Smooth muscle cell (in vitro differentiated cells): ENCODE results near the gene GALNT13. TPM values are rescaled to one million over a fixed set of nuclear protein-coding genes. Genes with fewer than 3 reads are reported as not detected.
"Not testable (repeated sequence)": the region's sequence is repeated elsewhere in the genome, so short reads cannot be mapped to it uniquely, and the experiment has no call there.

Experiments used
- DNase-seq: peaks from one replicate; lab custom pipeline; 2025; ENCODE audit not compliant: unreplicated experiment; lab: John Stamatoyannopoulos, UW
- H2AFZ ChIP-seq: fragments of 200-600 bp; sonication (generic); 2 replicates; pipeline ENCODE4 v1.6.0; 2016; ENCODE audit warnings: antibody characterized with exemption, low read depth, mild to moderate bottlenecking
- H3F3A ChIP-seq: fragments of 200-600 bp; sonication (generic); 2 replicates; pipeline ENCODE4 v1.6.0; 2017; ENCODE audit warnings: antibody characterized with exemption, low read depth
- H3K27ac ChIP-seq: fragments of 200-600 bp; sonication (generic); 2 replicates; pipeline ENCODE4 v1.5.1; 2016; ENCODE audit warnings: low read depth, mild to moderate bottlenecking
- H3K27me3 ChIP-seq: fragments of 200-600 bp; sonication (generic); 2 replicates; pipeline ENCODE4 v1.6.1; 2016; ENCODE audit warnings: low read depth, mild to moderate bottlenecking
- H3K36me3 ChIP-seq: fragments of 200-600 bp; sonication (generic); 2 replicates; pipeline ENCODE4 v1.5.1; 2016; ENCODE audit warnings: low read depth
- H3K4me1 ChIP-seq: fragments of 200-600 bp; sonication (generic); 2 replicates; pipeline ENCODE4 v1.5.1; 2016; ENCODE audit warnings: low read depth
- H3K4me2 ChIP-seq: fragments of 200-600 bp; sonication (generic); 2 replicates; pipeline ENCODE4 v1.6.0; 2016; ENCODE audit warnings: mild to moderate bottlenecking
- H3K4me3 ChIP-seq: fragments of 200-600 bp; sonication (generic); 2 replicates; pipeline ENCODE4 v1.5.1; 2016; ENCODE audit warnings: mild to moderate bottlenecking
- H3K79me2 ChIP-seq: fragments of 200-600 bp; sonication (generic); 2 replicates; pipeline ENCODE4 v1.6.0; 2016; ENCODE audit warnings: low read depth, mild to moderate bottlenecking
- H3K9ac ChIP-seq: fragments of 200-600 bp; sonication (generic); 2 replicates; pipeline ENCODE4 v1.6.0; 2016; ENCODE audit warnings: low read depth
- H3K9me3 ChIP-seq: fragments of 200-600 bp; sonication (generic); replicated peaks from 2 replicates; pipeline ENCODE4 v1.5.1; 2016; ENCODE audit warnings: low read depth
- H4K20me1 ChIP-seq: fragments of 200-600 bp; sonication (generic); 2 replicates; pipeline ENCODE4 v1.6.0; 2016; ENCODE audit warnings: low read depth
- CTCF ChIP-seq: fragments of 200-600 bp; sonication (generic); IDR thresholded peaks from 2 replicates; pipeline ENCODE4 v1.5.1; 2017; ENCODE audit warnings: borderline replicate concordance, mild to moderate bottlenecking, antibody characterized with exemption; ENCODE audit not compliant: insufficient read depth, poor library complexity, severe bottlenecking
- WGBS: methylation state at CpG from one replicate; pipeline ENCODE4 v1.1.7; 2016; ENCODE audit warnings: low lambda C conversion rate; 5-methylcytosine and 5-hydroxymethylcytosine counted together
- polyA plus RNA-seq: library from polyadenylated mRNA; unstranded; fragments of >200 nt; fragmentation: Nextera tagmentation; extraction: Ambion mirVana; gene quantifications from 2 replicates; pipeline ENCODE4 v1.2.1, GENCODE V29; 2016
- total RNA-seq: library from RNA; depleted of rRNA; stranded (reverse); fragments of >200 nt; gene quantifications from 2 replicates; pipeline ENCODE4 v1.2.3, GENCODE V29; 2014

The GALNT13 gene
- total and polyA plus RNA-seq, 2 experiments from 2014 or later, result 0.67 to 3.6 TPM

DNA sequence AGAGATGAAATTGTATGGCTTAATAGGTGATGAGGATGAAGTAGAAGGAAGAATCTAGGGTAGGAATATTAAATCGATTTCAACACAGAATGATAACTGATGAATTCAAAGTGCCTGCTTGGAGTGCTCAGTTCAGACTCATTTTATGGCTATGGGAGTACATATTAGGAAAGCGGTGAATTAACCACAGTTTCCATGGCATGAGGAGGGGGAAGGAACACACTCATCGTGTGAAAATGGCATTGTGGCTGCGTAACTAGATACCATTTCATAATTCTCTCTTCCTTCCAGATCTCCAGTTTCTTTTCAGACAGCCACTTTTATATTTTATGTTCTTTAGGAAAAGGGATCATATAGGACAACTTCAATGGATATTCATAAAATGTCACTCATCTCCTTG is 594.5 kb downstream of the GALNT13 start:
- H3K9me3 ChIP-seq, result no peaks in the 10 kb centered on the region
- H3K36me3 ChIP-seq, result no peaks in the 10 kb centered on the region
- H3K9ac ChIP-seq, result no peak overlapping the region
- TF ChIP-seq CTCF, result no peak
- H3K79me2 ChIP-seq, result no peaks in the 10 kb centered on the region
- no peak overlapping the region for H3K4me3 ChIP-seq
- H2AFZ ChIP-seq, result no peak overlapping the region
- no peaks in the 10 kb centered on the region for H3K27me3 ChIP-seq
- H3K4me2 ChIP-seq, result no peak overlapping the region
- H3K4me1 ChIP-seq, result no peaks in the 10 kb centered on the region
- H4K20me1 ChIP-seq, result no peaks in the 10 kb centered on the region
- no peaks in the 10 kb centered on the region for H3F3A ChIP-seq
- H3K27ac ChIP-seq, result no peak overlapping the region
- no peak for DNase-seq
- 94% methylated on average over 4 of the region's 4 CpGs for WGBS

GRCh38 chr2:154470376-154470775 is 598.7 kb downstream of the GALNT13 start:
- DNase-seq, result no peak
- Histone ChIP-seq H3K9ac (no peak overlapping the region), H3K27ac (no peak overlapping the region), H3K9me3 (no peaks in the 10 kb centered on the region), H3K4me1 (no peaks in the 10 kb centered on the region), H3K27me3 (no peaks in the 10 kb centered on the region), H3F3A (no peaks in the 10 kb centered on the region), H3K4me3 (no peak overlapping the region), H4K20me1 (no peaks in the 10 kb centered on the region), H3K36me3 (no peaks in the 10 kb centered on the region), H3K79me2 (no peaks in the 10 kb centered on the region), H2AFZ (no peak overlapping the region), H3K4me2 (no peak overlapping the region)
- no peak for TF ChIP-seq CTCF
- 93% methylated on average over 2 of the region's 2 CpGs for WGBS

GRCh38 chr2:154471492-154471891 is 599.8 kb downstream of the GALNT13 start:
- not testable (repeated sequence) for H3K9me3 ChIP-seq, DNase-seq, H3K4me3 ChIP-seq, H3K4me2 ChIP-seq, H3K27ac ChIP-seq, H3K79me2 ChIP-seq, H4K20me1 ChIP-seq, H3K27me3 ChIP-seq, H3F3A ChIP-seq, H2AFZ ChIP-seq, H3K4me1 ChIP-seq, H3K36me3 ChIP-seq, H3K9ac ChIP-seq
- 95% methylated on average over 4 of the region's 4 CpGs for WGBS

- H4K20me1 ChIP-seq, result no peaks in the 10 kb centered on the region
- H3K27me3 ChIP-seq, result no peaks in the 10 kb centered on the region
- no peaks in the 10 kb centered on the region for H3K79me2 ChIP-seq
- no peak overlapping the region for H3K4me3 ChIP-seq
- H3K9me3 ChIP-seq, result no peaks in the 10 kb centered on the region
- TF ChIP-seq CTCF, result no peak
- DNase-seq, result no peak
- H3K27ac ChIP-seq, result no peak overlapping the region
- no peak overlapping the region for H2AFZ ChIP-seq
- no peaks in the 10 kb centered on the region for H3K36me3 ChIP-seq
- H3K9ac ChIP-seq, result no peak overlapping the region
- no peak overlapping the region for H3K4me2 ChIP-seq
- no peaks in the 10 kb centered on the region for H3F3A ChIP-seq
- no peaks in the 10 kb centered on the region for H3K4me1 ChIP-seq
- WGBS, result 93% methylated on average over 5 of the region's 5 CpGs
These were observed 605.6 kb downstream of the GALNT13 start for GRCh38 chr2:154477319-154477718.
